ENCODE data around the gene PACS2. TPM values are rescaled to one million over a fixed set of nuclear protein-coding genes. Genes with fewer than 3 reads are reported as not detected.

PACS2 gene
- total RNA-seq, 1 experiment from 2014 or later, result 72.5 TPM

DNA sequence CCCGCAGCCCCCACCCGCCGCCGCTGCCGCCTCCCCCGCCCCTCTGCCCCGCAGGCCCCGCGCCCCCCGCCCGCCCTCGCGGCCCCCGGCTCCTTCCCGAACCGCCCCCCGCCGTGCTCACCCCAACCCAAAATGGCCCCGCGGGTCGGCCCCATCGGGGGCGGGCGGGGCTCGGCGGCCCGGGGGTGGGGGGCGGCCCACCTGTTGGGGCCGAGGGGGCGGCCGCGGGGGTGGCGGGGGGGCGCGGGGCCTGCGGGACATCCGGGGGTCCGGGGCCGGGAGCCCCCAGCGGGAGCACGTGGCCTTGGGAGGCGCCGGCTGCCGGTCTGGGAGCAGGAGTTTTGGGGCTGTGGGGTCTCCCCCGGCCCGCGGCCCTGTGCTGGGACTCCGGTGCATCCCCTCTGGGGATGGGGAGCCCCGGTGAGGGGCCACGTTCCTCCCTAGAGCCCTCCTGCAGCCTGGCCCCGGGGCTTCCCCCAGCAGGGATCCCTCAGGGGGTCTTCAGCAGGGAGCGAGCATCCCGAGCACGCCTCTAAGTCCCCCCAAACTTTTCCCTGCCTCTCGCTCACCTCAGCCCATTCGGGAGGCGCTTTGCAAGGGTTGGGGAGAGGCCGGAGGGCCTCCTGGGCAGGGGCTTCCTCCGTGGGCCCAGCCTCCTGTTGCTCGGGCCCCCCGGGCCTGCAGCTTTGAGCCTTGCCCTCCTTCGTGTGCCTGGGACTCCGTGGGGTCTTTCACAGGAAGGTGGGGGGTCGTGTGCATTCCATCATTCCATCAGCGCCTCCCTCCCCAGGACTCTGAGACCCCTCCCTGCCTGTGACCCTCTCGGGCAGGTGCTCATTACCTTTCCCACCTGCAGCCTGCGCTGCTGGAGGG lies 105.8 kb downstream of the PACS2 start:
- H2BK15ac ChIP-seq (ENCODE audit: low read depth, low read length), result no peak overlapping the region
- no peak overlapping the region for H3K27ac ChIP-seq (ENCODE audit: insufficient read length, low read depth, low read length)
- peaks cover 13 to 40% (median 27%) of the 10 kb centered on the region in 3 experiments for H3K36me3 Mint-ChIP-seq (ENCODE audit: insufficient read depth in 1 of 3, low read depth in 3 of 3)
- peaks cover 41% of the 10 kb centered on the region; the same call in 1 of the 2 replicates for H3K79me2 ChIP-seq (ENCODE audit: insufficient read depth, low read length)
- no peak overlapping the region for H2BK5ac ChIP-seq (ENCODE audit: insufficient read length, low read length)
- no peak overlapping the region for H2AFZ ChIP-seq (ENCODE audit: low read length)
- peak overlapping the region; percentile 89 for H3K14ac ChIP-seq (ENCODE audit: insufficient read depth, low read length)
- no peak overlapping the region for H4K5ac ChIP-seq (ENCODE audit: insufficient read length, low read depth, low read length)
- H3K56ac ChIP-seq (ENCODE audit: insufficient read length, low read depth, low read length), result no peak overlapping the region
- H3K23me2 ChIP-seq (ENCODE audit: insufficient read length, low read depth, low read length, poor library complexity, severe bottlenecking), result peaks cover 20% of the 10 kb centered on the region
- no peaks in the 10 kb centered on the region for H3K4me1 ChIP-seq (ENCODE audit: insufficient read depth, low read length)
- peaks cover 15% of the 10 kb centered on the region for H3K79me1 ChIP-seq (ENCODE audit: insufficient read depth, low read depth, low read length, poor library complexity, severe bottlenecking)
- no peak overlapping the region for H4K8ac ChIP-seq (replicated peaks; ENCODE audit: insufficient read length, low read depth, low read length)
- H3K9me3 Mint-ChIP-seq, result no peaks in the 10 kb centered on the region
- H3K4me2 ChIP-seq (ENCODE audit: insufficient read depth, insufficient read length, low read length), result peak overlapping the region; percentile 60
- peaks cover 18% of the 10 kb centered on the region for H3K27me3 Mint-ChIP-seq (ENCODE audit: low read depth)
- H3K9ac ChIP-seq (ENCODE audit: extremely low read depth, insufficient read length, low read length), result peak overlapping the region; percentile 53
- peak overlapping the region; percentile 82 to 95 (median 94); a peak in 6 of 7 replicates for H3K27ac Mint-ChIP-seq
- DNase-seq, result no peak
- WGBS (ENCODE audit: extremely low coverage, insufficient read length, low lambda C conversion rate), result no CpG with 5 or more reads among the region's 67 CpGs
- no peak overlapping the region for H3K4ac ChIP-seq (ENCODE audit: low read depth, low read length)
- H2BK20ac ChIP-seq (ENCODE audit: low read depth, low read length, poor library complexity, severe bottlenecking), result no peak overlapping the region
- no peak overlapping the region for H3K23ac ChIP-seq (ENCODE audit: insufficient read length, low read depth, low read length)
- peak overlapping the region; percentile 88 to 94 for H3K4me3 Mint-ChIP-seq
- no peak overlapping the region for H3K18ac ChIP-seq (ENCODE audit: insufficient read length, low read depth, low read length)
- H2BK120ac ChIP-seq (ENCODE audit: low read depth, low read length, poor library complexity, severe bottlenecking), result no peak overlapping the region
- H2AK5ac ChIP-seq (ENCODE audit: insufficient read length, low read length), result no peak overlapping the region
- H3T11ph ChIP-seq (ENCODE audit: low read length), result no peak overlapping the region
- no peaks in the 10 kb centered on the region for H3K27me3 ChIP-seq (ENCODE audit: insufficient read depth, low read length)
- H4K91ac ChIP-seq (ENCODE audit: insufficient read length, low read depth, low read length), result no peak overlapping the region
- peaks cover 18 to 32% of the 10 kb centered on the region in 2 experiments for H3K4me1 Mint-ChIP-seq
- H2BK12ac ChIP-seq (ENCODE audit: insufficient read length, low read depth, low read length), result no peak overlapping the region
- H4K20me1 ChIP-seq (ENCODE audit: control insufficient read depth, insufficient read depth, insufficient read length), result no peaks in the 10 kb centered on the region
- no peak for TF ChIP-seq CTCF (conservative IDR thresholded peaks at IDR 0.05)
- H3K9me3 ChIP-seq (ENCODE audit: control insufficient read depth, low read depth, low read length), result no peaks in the 10 kb centered on the region
